ENCODE data around the gene COL17A1.

The COL17A1 gene

GRCh38 chr10:104031631-104032030 is 54.0 kb downstream of the COL17A1 start:
- TF ChIP-seq CTCF (IDR thresholded peaks at IDR 0.05; ENCODE audit: poor library complexity, severe bottlenecking), result no peak
- no peaks in the 10 kb centered on the region for H3K4me1 ChIP-seq (ENCODE audit: insufficient read depth, poor library complexity, severe bottlenecking)
- no peaks in the 10 kb centered on the region for H3K27me3 ChIP-seq (ENCODE audit: insufficient read depth, poor library complexity, severe bottlenecking)
- DNase-seq (ENCODE audit: low spot score) (no peak), ATAC-seq (ENCODE audit: low read depth) (no peak)
- H3K36me3 ChIP-seq (ENCODE audit: low read depth), result peaks cover 88% of the 10 kb centered on the region
- no peak overlapping the region for H3K27ac ChIP-seq (ENCODE audit: poor library complexity, severe bottlenecking)
- no peaks in the 10 kb centered on the region for H3K9me3 ChIP-seq (ENCODE audit: severe bottlenecking)
- H3K4me3 ChIP-seq (ENCODE audit: severe bottlenecking), result no peak overlapping the region

- Histone ChIP-seq H3K9me3 (ENCODE audit: severe bottlenecking) (no peaks in the 10 kb centered on the region), H3K36me3 (ENCODE audit: low read depth) (peaks cover 92% of the 10 kb centered on the region), H3K4me3 (ENCODE audit: severe bottlenecking) (no peak overlapping the region), H3K4me1 (ENCODE audit: insufficient read depth, poor library complexity, severe bottlenecking) (no peaks in the 10 kb centered on the region), H3K27me3 (ENCODE audit: insufficient read depth, poor library complexity, severe bottlenecking) (no peaks in the 10 kb centered on the region), H3K27ac (ENCODE audit: poor library complexity, severe bottlenecking) (no peak overlapping the region)
- no peak for ATAC-seq (ENCODE audit: low read depth)
- no peak for DNase-seq (ENCODE audit: low spot score)
- no peak for TF ChIP-seq CTCF (IDR thresholded peaks at IDR 0.05; ENCODE audit: poor library complexity, severe bottlenecking)
Measured at GRCh38 chr10:104029521-104029860, 56.2 kb downstream of the COL17A1 start.

- Histone ChIP-seq H3K27ac (ENCODE audit: poor library complexity, severe bottlenecking) (no peak overlapping the region), H3K27me3 (ENCODE audit: insufficient read depth, poor library complexity, severe bottlenecking) (no peaks in the 10 kb centered on the region), H3K4me3 (ENCODE audit: severe bottlenecking) (no peak overlapping the region), H3K4me1 (ENCODE audit: insufficient read depth, poor library complexity, severe bottlenecking) (no peaks in the 10 kb centered on the region), H3K9me3 (ENCODE audit: severe bottlenecking) (no peaks in the 10 kb centered on the region), H3K36me3 (ENCODE audit: low read depth) (peaks cover 91% of the 10 kb centered on the region)
- no peak for TF ChIP-seq CTCF (IDR thresholded peaks at IDR 0.05; ENCODE audit: poor library complexity, severe bottlenecking)
- DNase-seq (ENCODE audit: low spot score), result no peak
- ATAC-seq (ENCODE audit: low read depth), result no peak
Measured at GRCh38 chr10:104028823-104029520, 56.7 kb downstream of the COL17A1 start.

GRCh38 chr10:104028146-104028545 is 57.5 kb downstream of the COL17A1 start:
- ATAC-seq (ENCODE audit: low read depth) (peak; percentile 91), DNase-seq (ENCODE audit: low spot score) (no peak)
- no peaks in the 10 kb centered on the region for H3K4me1 ChIP-seq (ENCODE audit: insufficient read depth, poor library complexity, severe bottlenecking)
- no peak overlapping the region for H3K27ac ChIP-seq (ENCODE audit: poor library complexity, severe bottlenecking)
- no peaks in the 10 kb centered on the region for H3K27me3 ChIP-seq (ENCODE audit: insufficient read depth, poor library complexity, severe bottlenecking)
- H3K36me3 ChIP-seq (ENCODE audit: low read depth), result peaks cover 91% of the 10 kb centered on the region
- no peak overlapping the region for H3K4me3 ChIP-seq (ENCODE audit: severe bottlenecking)
- no peaks in the 10 kb centered on the region for H3K9me3 ChIP-seq (ENCODE audit: severe bottlenecking)
- peak; percentile 63 for TF ChIP-seq CTCF (IDR thresholded peaks at IDR 0.05; ENCODE audit: poor library complexity, severe bottlenecking)

- ATAC-seq (ENCODE audit: low read depth) (no peak), DNase-seq (ENCODE audit: low spot score) (no peak)
- Histone ChIP-seq H3K27ac (ENCODE audit: poor library complexity, severe bottlenecking) (no peak overlapping the region), H3K9me3 (ENCODE audit: severe bottlenecking) (no peaks in the 10 kb centered on the region), H3K27me3 (ENCODE audit: insufficient read depth, poor library complexity, severe bottlenecking) (no peaks in the 10 kb centered on the region), H3K4me3 (ENCODE audit: severe bottlenecking) (no peak overlapping the region), H3K4me1 (ENCODE audit: insufficient read depth, poor library complexity, severe bottlenecking) (no peaks in the 10 kb centered on the region), H3K36me3 (ENCODE audit: low read depth) (peaks cover 92% of the 10 kb centered on the region)
- TF ChIP-seq CTCF (IDR thresholded peaks at IDR 0.05; ENCODE audit: poor library complexity, severe bottlenecking), result no peak
Measured at GRCh38 chr10:104026762-104027161, 58.9 kb downstream of the COL17A1 start.

Measured in RWPE2 (cell line).